DND-41 (cell line): ENCODE data around the gene B3GALNT1.

ENCODE experiments used
- EZH2 ChIP-seq: IDR thresholded peaks from 3 replicates; pipeline ENCODE4 v1.6.1; 2012; ENCODE audit warnings: borderline replicate concordance, low read depth, mild to moderate bottlenecking, moderate library complexity, low read length, inconsistent platforms; ENCODE audit not compliant: severe bottlenecking
- TF ChIP-seq, protein P1 (sequence below): IDR thresholded peaks from 2 replicates; pipeline ENCODE4 v1.5.1; 2012; ENCODE audit warnings: borderline replicate concordance, low read length, moderate library complexity, mild to moderate bottlenecking; ENCODE audit not compliant: poor library complexity, severe bottlenecking; ENCODE audit errors: extremely low read depth

DNA sequence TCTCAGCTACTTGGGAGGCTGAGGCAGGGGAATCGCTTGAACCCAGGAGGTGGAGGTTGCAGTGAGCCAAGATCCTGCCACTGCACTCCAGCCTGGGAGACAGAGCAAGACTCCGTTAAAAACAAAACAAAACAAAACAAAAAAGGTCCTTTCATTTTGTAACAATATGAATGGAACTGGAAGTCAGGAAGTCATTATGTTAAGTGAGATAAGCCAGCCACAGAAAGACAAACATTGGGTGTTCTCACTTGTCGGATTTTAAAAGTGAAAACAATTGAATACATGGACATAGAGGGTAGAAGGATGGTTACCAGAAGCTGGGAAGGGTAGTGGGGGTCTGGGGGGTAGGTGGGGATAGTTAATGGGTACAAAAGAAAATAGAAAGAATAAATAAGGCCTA, 12.5 kb upstream of the B3GALNT1 start:
- TF ChIP-seq, protein P1, sequence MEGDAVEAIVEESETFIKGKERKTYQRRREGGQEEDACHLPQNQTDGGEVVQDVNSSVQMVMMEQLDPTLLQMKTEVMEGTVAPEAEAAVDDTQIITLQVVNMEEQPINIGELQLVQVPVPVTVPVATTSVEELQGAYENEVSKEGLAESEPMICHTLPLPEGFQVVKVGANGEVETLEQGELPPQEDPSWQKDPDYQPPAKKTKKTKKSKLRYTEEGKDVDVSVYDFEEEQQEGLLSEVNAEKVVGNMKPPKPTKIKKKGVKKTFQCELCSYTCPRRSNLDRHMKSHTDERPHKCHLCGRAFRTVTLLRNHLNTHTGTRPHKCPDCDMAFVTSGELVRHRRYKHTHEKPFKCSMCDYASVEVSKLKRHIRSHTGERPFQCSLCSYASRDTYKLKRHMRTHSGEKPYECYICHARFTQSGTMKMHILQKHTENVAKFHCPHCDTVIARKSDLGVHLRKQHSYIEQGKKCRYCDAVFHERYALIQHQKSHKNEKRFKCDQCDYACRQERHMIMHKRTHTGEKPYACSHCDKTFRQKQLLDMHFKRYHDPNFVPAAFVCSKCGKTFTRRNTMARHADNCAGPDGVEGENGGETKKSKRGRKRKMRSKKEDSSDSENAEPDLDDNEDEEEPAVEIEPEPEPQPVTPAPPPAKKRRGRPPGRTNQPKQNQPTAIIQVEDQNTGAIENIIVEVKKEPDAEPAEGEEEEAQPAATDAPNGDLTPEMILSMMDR = no peak
- no peak for TF ChIP-seq EZH2
